Hepatocyte (in vitro differentiated cells): Measurements from ENCODE around the gene DCTN1. TPM values are rescaled to one million over a fixed set of nuclear protein-coding genes. Genes with fewer than 3 reads are reported as not detected.

Experiments used
- DNase-seq: peaks from one replicate; pipeline ENCODE4 v3.0.0-alpha.2; 2016; ENCODE audit warnings: low spot score
- H2AFZ ChIP-seq: fragments of 200-600 bp; sonication (generic); 2 replicates; pipeline ENCODE4 v1.6.0; 2016; ENCODE audit warnings: antibody characterized with exemption, mild to moderate bottlenecking
- H3K27ac ChIP-seq: fragments of 200-600 bp; sonication (generic); 2 replicates; pipeline ENCODE4 v1.5.1; 2016; ENCODE audit warnings: mild to moderate bottlenecking
- H3K27me3 ChIP-seq: fragments of 200-600 bp; sonication (generic); 2 replicates; pipeline ENCODE4 v1.6.1; 2016
- H3K36me3 ChIP-seq: fragments of 200-600 bp; sonication (generic); replicated peaks from 2 replicates; pipeline ENCODE4 v1.5.1; 2016; ENCODE audit warnings: low read depth; ENCODE audit not compliant: insufficient read depth
- H3K4me1 ChIP-seq: fragments of 200-600 bp; sonication (generic); 2 replicates; pipeline ENCODE4 v1.5.1; 2016; ENCODE audit warnings: mild to moderate bottlenecking, moderate library complexity; ENCODE audit not compliant: insufficient read depth
- H3K4me2 ChIP-seq: fragments of 200-600 bp; sonication (generic); 2 replicates; pipeline ENCODE4 v1.6.0; 2016
- H3K4me3 ChIP-seq: fragments of 200-600 bp; sonication (generic); 2 replicates; pipeline ENCODE4 v1.5.1; 2016; ENCODE audit warnings: mild to moderate bottlenecking
- H3K79me2 ChIP-seq: fragments of 200-600 bp; sonication (generic); 2 replicates; pipeline ENCODE4 v1.6.0; 2017; ENCODE audit warnings: mild to moderate bottlenecking
- H3K9me2 ChIP-seq: fragments of 200-600 bp; sonication (generic); replicated peaks from 2 replicates; pipeline ENCODE4 v1.6.0; 2017; ENCODE audit warnings: mild to moderate bottlenecking; ENCODE audit not compliant: insufficient read depth
- H3K9me3 ChIP-seq: fragments of 200-600 bp; sonication (generic); 2 replicates; pipeline ENCODE4 v1.5.1; 2016; ENCODE audit warnings: low read depth, mild to moderate bottlenecking
- H4K20me1 ChIP-seq: fragments of 200-600 bp; sonication (generic); 2 replicates; pipeline ENCODE4 v1.6.0; 2016; ENCODE audit warnings: mild to moderate bottlenecking; ENCODE audit not compliant: insufficient read depth, poor library complexity, severe bottlenecking
- EZH2 ChIP-seq: fragments of 200-600 bp; sonication (generic); IDR thresholded peaks from 2 replicates; pipeline ENCODE4 v1.6.1; 2016; ENCODE audit warnings: antibody characterized with exemption, mild to moderate bottlenecking, borderline replicate concordance
- EZH2phosphoT487 ChIP-seq: fragments of 200-600 bp; sonication (generic); IDR thresholded peaks from one replicate; pipeline ENCODE4 v1.6.1; 2018; ENCODE audit warnings: antibody characterized with exemption, mild to moderate bottlenecking, low read depth, moderate library complexity; ENCODE audit not compliant: unreplicated experiment, severe bottlenecking
- WGBS: methylation state at CpG from one replicate; pipeline ENCODE4 v1.1.6; 2016; ENCODE audit warnings: low lambda C conversion rate; ENCODE audit errors: missing lambda C conversion rate; 5-methylcytosine and 5-hydroxymethylcytosine counted together
- polyA plus RNA-seq: library from polyadenylated mRNA; unstranded; fragments of >200 nt; fragmentation: Nextera tagmentation; extraction: Ambion mirVana; gene quantifications from 2 replicates; pipeline ENCODE4 v1.2.1, GENCODE V29; 2016
- total RNA-seq: library from RNA; depleted of rRNA; stranded (reverse); fragments of >200 nt; gene quantifications from 2 replicates; pipeline ENCODE4 v1.2.3, GENCODE V29; 2014
- TF ChIP-seq, protein P1 (sequence below): fragments of 200-600 bp; sonication (generic); IDR thresholded peaks from 2 replicates; pipeline ENCODE4 v1.5.1; 2016; ENCODE audit warnings: antibody characterized with exemption, mild to moderate bottlenecking; ENCODE audit not compliant: poor library complexity

DCTN1 gene
- total and polyA plus RNA-seq, 2 experiments from 2014 or later = 72.3 to 95.0 TPM

DNA sequence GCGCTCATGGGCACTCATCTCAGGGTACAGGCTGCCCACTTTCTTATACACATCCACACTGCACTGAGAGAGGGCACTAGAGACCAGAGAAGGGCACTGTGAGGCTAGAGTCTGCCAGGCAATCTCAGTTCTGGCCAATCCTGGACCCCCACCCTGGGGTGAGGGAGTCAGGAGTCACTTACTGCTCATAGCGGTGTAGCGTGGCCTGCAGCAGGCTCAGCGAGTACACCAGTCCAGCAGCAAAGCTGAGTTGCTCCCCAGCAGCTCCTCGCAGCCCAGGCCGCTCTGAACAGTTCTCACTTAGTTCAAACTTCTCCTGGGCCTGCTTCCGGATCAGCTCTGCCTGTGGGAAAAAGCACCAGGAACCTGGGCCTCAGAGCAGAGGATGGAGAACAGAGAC lies 12.3 kb downstream of the DCTN1 start:
- Histone ChIP-seq H3K27ac (no peak overlapping the region), H3K9me3 (no peaks in the 10 kb centered on the region), H3K79me2 (peaks cover 8% of the 10 kb centered on the region), H3K36me3 (no peaks in the 10 kb centered on the region), H3K27me3 (no peaks in the 10 kb centered on the region), H4K20me1 (no peaks in the 10 kb centered on the region), H3K4me3 (no peak overlapping the region), H3K4me2 (no peak overlapping the region), H2AFZ (no peak overlapping the region), H3K4me1 (no peaks in the 10 kb centered on the region), H3K9me2 (no peaks in the 10 kb centered on the region)
- no peak for DNase-seq
- no peak for TF ChIP-seq EZH2
- no peak for TF ChIP-seq EZH2phosphoT487
- TF ChIP-seq, protein P1, sequence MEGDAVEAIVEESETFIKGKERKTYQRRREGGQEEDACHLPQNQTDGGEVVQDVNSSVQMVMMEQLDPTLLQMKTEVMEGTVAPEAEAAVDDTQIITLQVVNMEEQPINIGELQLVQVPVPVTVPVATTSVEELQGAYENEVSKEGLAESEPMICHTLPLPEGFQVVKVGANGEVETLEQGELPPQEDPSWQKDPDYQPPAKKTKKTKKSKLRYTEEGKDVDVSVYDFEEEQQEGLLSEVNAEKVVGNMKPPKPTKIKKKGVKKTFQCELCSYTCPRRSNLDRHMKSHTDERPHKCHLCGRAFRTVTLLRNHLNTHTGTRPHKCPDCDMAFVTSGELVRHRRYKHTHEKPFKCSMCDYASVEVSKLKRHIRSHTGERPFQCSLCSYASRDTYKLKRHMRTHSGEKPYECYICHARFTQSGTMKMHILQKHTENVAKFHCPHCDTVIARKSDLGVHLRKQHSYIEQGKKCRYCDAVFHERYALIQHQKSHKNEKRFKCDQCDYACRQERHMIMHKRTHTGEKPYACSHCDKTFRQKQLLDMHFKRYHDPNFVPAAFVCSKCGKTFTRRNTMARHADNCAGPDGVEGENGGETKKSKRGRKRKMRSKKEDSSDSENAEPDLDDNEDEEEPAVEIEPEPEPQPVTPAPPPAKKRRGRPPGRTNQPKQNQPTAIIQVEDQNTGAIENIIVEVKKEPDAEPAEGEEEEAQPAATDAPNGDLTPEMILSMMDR = no peak
- WGBS = 97% methylated on average over 7 of the region's 7 CpGs

DNA sequence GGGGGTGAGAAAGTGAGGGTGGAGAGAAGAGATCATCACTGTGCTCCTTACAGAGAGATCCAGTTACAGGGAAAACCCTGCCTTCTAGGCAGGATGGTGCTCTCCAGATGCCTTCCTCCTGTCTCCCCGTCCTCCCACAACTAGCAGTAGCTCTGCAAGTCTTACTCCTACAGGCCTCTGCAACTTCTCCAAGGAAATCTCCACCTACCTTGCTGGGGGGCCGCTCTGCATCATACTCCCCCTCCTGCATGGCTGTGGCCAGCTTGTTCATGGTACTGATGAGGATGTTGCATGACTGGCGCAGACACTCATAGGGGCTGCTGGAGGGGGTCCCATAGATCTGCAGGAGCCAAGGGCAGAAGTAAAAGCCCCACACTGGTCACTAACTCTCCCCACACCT lies 14.1 kb downstream of the DCTN1 start:
- TF ChIP-seq, protein P1 = no peak
- TF ChIP-seq EZH2phosphoT487 = no peak
- TF ChIP-seq EZH2 = no peak
- H3K79me2 ChIP-seq = no peaks in the 10 kb centered on the region
- no peaks in the 10 kb centered on the region for H3K36me3 ChIP-seq

GRCh38 chr2:74364533-74365505 lies 15.3 kb downstream of the DCTN1 start:
- no peak for TF ChIP-seq EZH2phosphoT487
- no peak for TF ChIP-seq EZH2
- TF ChIP-seq, protein P1 = no peak
- Histone ChIP-seq H3K36me3 (no peaks in the 10 kb centered on the region), H3K9me3 (no peaks in the 10 kb centered on the region), H3K27ac (no peak overlapping the region), H4K20me1 (no peaks in the 10 kb centered on the region), H3K4me2 (no peak overlapping the region), H2AFZ (no peak overlapping the region), H3K4me1 (no peaks in the 10 kb centered on the region), H3K4me3 (no peak overlapping the region), H3K27me3 (no peaks in the 10 kb centered on the region), H3K79me2 (no peaks in the 10 kb centered on the region), H3K9me2 (no peaks in the 10 kb centered on the region)
- 88% methylated on average over 8 of the region's 8 CpGs for WGBS
- no peak for DNase-seq

More for the DNA sequence above, 14.1 kb downstream of the DCTN1 start:
- H3K27me3 ChIP-seq = no peaks in the 10 kb centered on the region
- no peak overlapping the region for H3K27ac ChIP-seq
- WGBS = 98% methylated on average over 3 of the region's 3 CpGs
- H4K20me1 ChIP-seq = no peaks in the 10 kb centered on the region
- no peak for DNase-seq
- H3K4me1 ChIP-seq = no peaks in the 10 kb centered on the region
- H3K4me3 ChIP-seq = no peak overlapping the region
- H2AFZ ChIP-seq = no peak overlapping the region
- H3K9me3 ChIP-seq = no peaks in the 10 kb centered on the region
- H3K9me2 ChIP-seq = no peaks in the 10 kb centered on the region
- no peak overlapping the region for H3K4me2 ChIP-seq
